GM19372 (cell line): ENCODE results near the gene LUC7L3.

Experiments
- ATAC-seq: cut with Tn5 transposase; IDR thresholded peaks from one replicate; pipeline ENCODE4 v1.9.1; 2021; ENCODE audit warnings: mild to moderate bottlenecking, low read depth, moderate library complexity; ENCODE audit not compliant: unreplicated experiment

Gene LUC7L3

GRCh38 chr17:50745631-50746030, 26.2 kb downstream of the LUC7L3 start:
- ATAC-seq = no peak

GRCh38 chr17:50749245-50749644, 29.8 kb downstream of the LUC7L3 start:
- no peak for ATAC-seq

- ATAC-seq = no peak
Observed at GRCh38 chr17:50754521-50754920, 35.1 kb downstream of the LUC7L3 start.

GRCh38 chr17:50758524-50758923, 39.1 kb downstream of the LUC7L3 start:
- ATAC-seq = no peak

- ATAC-seq = no peak
Observed at GRCh38 chr17:50758989-50759544, 39.7 kb downstream of the LUC7L3 start.

GRCh38 chr17:50762177-50762576, 42.8 kb downstream of the LUC7L3 start:
- ATAC-seq = no peak

- no peak for ATAC-seq
Observed at GRCh38 chr17:50763716-50764475, 44.5 kb downstream of the LUC7L3 start.

- no peak for ATAC-seq
Observed at GRCh38 chr17:50764734-50765149, 45.3 kb downstream of the LUC7L3 start.

- no peak for ATAC-seq
Observed at GRCh38 chr17:50765454-50766221, 46.2 kb downstream of the LUC7L3 start.

- no peak for ATAC-seq
Observed at GRCh38 chr17:50766222-50767023, 47.0 kb downstream of the LUC7L3 start.

- no peak for ATAC-seq
Observed at GRCh38 chr17:50767030-50767429, 47.6 kb downstream of the LUC7L3 start.

GRCh38 chr17:50767446-50767845, 48.0 kb downstream of the LUC7L3 start, which contains the start of gene ANKRD40CL:
TSS of gene ANKRD40CL (minus strand) at chr17:50767518. CDS start at chr17:50766913, 605 bp downstream.
- no peak for ATAC-seq

- no peak for ATAC-seq
Observed at GRCh38 chr17:50768346-50768761, 49.0 kb downstream of the LUC7L3 start.

- no peak for ATAC-seq
Observed at GRCh38 chr17:50769884-50770283, 50.5 kb downstream of the LUC7L3 start.

GRCh38 chr17:50770346-50770745, 50.9 kb downstream of the LUC7L3 start:
- no peak for ATAC-seq

GRCh38 chr17:50771991-50772785, 52.8 kb downstream of the LUC7L3 start:
- no peak for ATAC-seq

- no peak for ATAC-seq
Observed at GRCh38 chr17:50774225-50774803, 54.9 kb downstream of the LUC7L3 start.

GRCh38 chr17:50775926-50776325, 56.5 kb downstream of the LUC7L3 start:
- ATAC-seq = no peak

- ATAC-seq = no peak
Observed at GRCh38 chr17:50778471-50778870, 59.1 kb downstream of the LUC7L3 start.
